ENCODE results near the gene NEK5.
"Not testable (repeated sequence)": the region's sequence is repeated elsewhere in the genome, so short reads cannot be mapped to it uniquely, and the experiment has no call there.

NEK5 gene

GRCh38 chr13:52079891-52080290, 49.0 kb downstream of the NEK5 start:
- DNase-seq (ENCODE audit: low read depth, low spot score), result not testable (repeated sequence)

- DNase-seq (ENCODE audit: low read depth, low spot score), result no peak
These were observed 57.8 kb downstream of the NEK5 start for GRCh38 chr13:52070929-52071523.

GRCh38 chr13:52067237-52067636, 61.6 kb downstream of the NEK5 start:
- DNase-seq (ENCODE audit: low read depth, low spot score), result no peak

GRCh38 chr13:52061587-52061986, 67.3 kb downstream of the NEK5 start:
- DNase-seq (ENCODE audit: low read depth, low spot score), result no peak

GRCh38 chr13:52061064-52061463, 67.8 kb downstream of the NEK5 start:
- not testable (repeated sequence) for DNase-seq (ENCODE audit: low read depth, low spot score)

DNA sequence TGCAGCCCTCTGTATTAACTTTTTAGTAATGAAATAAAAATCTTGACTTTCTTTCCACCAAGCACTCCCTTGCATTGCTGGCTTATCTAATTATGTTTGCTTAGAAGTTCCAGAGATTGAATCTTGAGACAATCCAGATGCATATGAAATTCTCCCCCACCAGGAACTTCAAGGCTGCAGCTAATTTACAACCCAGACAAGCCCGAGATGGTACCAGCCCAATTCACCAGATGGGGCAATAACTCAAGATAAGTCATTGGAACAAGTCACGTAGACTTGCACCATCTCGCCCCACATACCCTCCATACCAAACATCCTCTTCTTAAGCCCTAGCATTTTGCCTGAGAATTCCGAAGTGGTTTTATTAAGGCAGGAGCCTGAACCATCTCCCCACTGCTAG, 75.4 kb downstream of the NEK5 start:
- no peak for DNase-seq (ENCODE audit: low read depth, low spot score)

GRCh38 chr13:52051400-52051799, 77.5 kb downstream of the NEK5 start:
- no peak for DNase-seq (ENCODE audit: low read depth, low spot score)

- no peak for DNase-seq (ENCODE audit: low read depth, low spot score)
These were observed 80.4 kb downstream of the NEK5 start for GRCh38 chr13:52048516-52048915.

DNA sequence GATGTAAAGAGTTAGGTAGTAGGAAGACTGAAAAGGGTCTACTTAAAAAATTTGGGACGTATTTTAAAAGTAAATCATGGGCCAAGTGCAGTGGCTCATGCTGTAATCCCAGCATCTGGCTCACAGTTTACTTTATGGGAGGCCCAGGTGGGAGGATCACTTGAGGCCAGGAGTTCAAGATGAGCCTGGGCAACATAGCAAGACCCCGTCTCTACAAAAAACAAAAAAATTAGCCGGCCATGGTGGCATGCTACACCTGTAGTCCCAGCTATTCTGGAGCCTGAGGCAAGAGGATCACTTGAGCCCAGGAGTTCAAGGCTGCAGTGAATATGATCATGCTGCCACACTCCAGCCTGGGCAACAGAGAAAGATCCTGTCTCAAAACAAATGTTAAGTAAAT, 81.4 kb downstream of the NEK5 start:
- DNase-seq (ENCODE audit: low read depth, low spot score), result no peak

GRCh38 chr13:52043675-52044074, 85.2 kb downstream of the NEK5 start:
- no peak for DNase-seq (ENCODE audit: low read depth, low spot score)

GRCh38 chr13:52036037-52036436, 92.8 kb downstream of the NEK5 start:
- DNase-seq (ENCODE audit: low read depth, low spot score), result no peak

GRCh38 chr13:52034616-52035226, 94.2 kb downstream of the NEK5 start:
- no peak for DNase-seq (ENCODE audit: low read depth, low spot score)

- DNase-seq (ENCODE audit: low read depth, low spot score), result no peak
These were observed 95.8 kb downstream of the NEK5 start for GRCh38 chr13:52033039-52033438.

DNA sequence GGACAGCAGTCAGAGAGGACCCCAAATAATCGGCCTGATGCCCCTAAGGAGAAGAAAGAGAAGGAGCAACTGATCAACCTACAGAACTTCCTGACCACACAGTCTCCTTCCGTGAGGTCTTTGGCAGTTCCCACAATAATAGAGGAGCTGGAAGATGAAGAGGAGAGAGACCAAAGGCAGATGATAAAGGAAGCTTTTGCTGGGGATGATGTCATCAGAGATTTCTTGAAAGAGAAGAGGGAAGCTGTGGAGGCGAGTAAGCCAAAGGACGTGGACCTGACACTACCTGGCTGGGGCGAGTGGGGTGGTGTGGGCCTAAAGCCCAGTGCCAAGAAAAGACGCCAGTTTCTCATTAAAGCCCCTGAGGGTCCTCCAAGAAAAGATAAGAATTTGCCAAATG, 98.5 kb downstream of the NEK5 start:
- DNase-seq (ENCODE audit: low read depth, low spot score), result not testable (repeated sequence)

DNA sequence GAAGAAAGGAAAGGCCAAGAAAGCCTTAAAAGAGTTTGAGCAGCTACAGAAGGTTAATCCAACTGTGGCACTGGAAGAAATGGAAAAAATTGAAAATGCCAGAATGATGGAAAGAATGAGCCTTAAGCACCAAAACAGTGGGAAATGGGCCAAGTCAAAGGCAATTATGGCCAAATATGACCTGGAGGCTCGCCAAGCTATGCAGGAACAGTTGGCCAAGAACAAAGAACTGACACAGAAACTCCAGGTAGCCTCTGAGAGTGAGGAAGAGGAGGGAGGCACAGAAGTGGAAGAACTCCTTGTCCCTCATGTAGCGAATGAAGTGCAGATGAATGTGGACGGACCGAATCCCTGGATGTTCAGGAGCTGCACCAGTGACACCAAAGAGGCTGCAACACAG, 99.3 kb downstream of the NEK5 start:
- DNase-seq (ENCODE audit: low read depth, low spot score), result no peak

DNA sequence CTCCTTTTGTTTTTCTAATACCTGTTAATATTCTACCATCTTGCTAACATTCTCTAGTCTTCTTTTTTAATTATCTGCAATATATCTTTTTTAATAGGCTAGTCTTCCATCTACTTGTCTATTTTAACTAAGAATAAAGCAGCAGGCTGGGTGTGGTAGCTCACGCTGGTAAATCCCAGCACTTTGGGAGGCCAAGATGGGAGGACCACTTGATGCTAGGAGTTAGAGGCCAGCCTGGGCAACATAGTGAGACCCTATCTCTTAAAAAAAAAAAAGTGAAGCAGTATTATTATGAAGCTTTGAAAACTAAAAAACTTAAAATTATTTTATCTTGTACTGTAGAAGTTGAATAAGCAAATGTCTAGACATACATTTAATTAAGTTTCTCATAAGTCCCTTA, 101.0 kb downstream of the NEK5 start:
- no peak for DNase-seq (ENCODE audit: low read depth, low spot score)

DNA sequence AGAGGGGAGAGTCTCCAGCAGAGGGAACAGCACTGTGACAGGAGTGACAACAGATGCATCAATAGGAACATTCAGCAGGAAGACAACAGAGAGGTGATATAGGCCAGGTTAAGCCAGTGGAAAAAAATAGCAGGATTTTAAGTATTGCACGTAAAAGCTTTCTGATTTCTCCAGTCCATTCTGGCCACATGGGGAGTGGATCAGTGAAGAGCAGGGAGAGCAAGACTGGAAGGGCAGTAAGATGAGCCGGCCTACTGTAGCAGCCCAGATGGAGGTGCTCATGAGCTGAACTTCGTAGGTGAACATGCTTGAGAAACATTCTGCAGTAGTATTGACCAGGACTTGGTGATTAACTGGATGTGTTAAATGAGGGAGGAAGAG, 102.6 kb downstream of the NEK5 start:
- no peak for DNase-seq (ENCODE audit: low read depth, low spot score)

GRCh38 chr13:52025475-52026245, 103.2 kb downstream of the NEK5 start:
- DNase-seq (ENCODE audit: low read depth, low spot score), result no peak

GRCh38 chr13:52024481-52024880, 104.4 kb downstream of the NEK5 start, which contains the start of gene UTP14C:
TSS of gene UTP14C (plus strand) at chr13:52024691. CDS start at chr13:52028805, 4,114 bp downstream.
- no peak for DNase-seq (ENCODE audit: low read depth, low spot score)

- DNase-seq (ENCODE audit: low read depth, low spot score), result no peak
These were observed 106.5 kb downstream of the NEK5 start for GRCh38 chr13:52022356-52022755.

- no peak for DNase-seq (ENCODE audit: low read depth, low spot score)
These were observed 108.7 kb downstream of the NEK5 start for GRCh38 chr13:52020191-52020590.

GRCh38 chr13:52016296-52016695, 112.6 kb downstream of the NEK5 start:
- no peak for DNase-seq (ENCODE audit: low read depth, low spot score)

- no peak for DNase-seq (ENCODE audit: low read depth, low spot score)
These were observed 116.4 kb downstream of the NEK5 start for GRCh38 chr13:52012512-52012836.

Measured in iPS DF 19.7 (cell line).